Caki2 (cell line): ENCODE measurements around the gene KLHL6. TPM values are rescaled to one million over a fixed set of nuclear protein-coding genes. Genes with fewer than 3 reads are reported as not detected.
"Not testable (repeated sequence)": the region's sequence is repeated elsewhere in the genome, so short reads cannot be mapped to it uniquely, and the experiment has no call there.

Experiments used
- DNase-seq: peaks from one replicate; pipeline ENCODE4 v3.0.0-alpha.2; 2015; ENCODE audit warnings: low read depth
- in situ Hi-C: cut with HindIII; loops from 2 replicates; pipeline ENCODE4 v1.10.0; 2016; ENCODE audit warnings: low sequenced_read_pairs, low pct_unique_long_range_greater_than_20kb, mixed read lengths
- total RNA-seq: library from RNA; depleted of rRNA; stranded (reverse); fragments of >200 nt; shearing (Covaris generic); gene quantifications from 2 replicates; pipeline ENCODE4 v1.2.3, GENCODE V29; 2014; ENCODE audit warnings: low replicate concordance; rRNA removed

KLHL6 gene
- total RNA-seq, 1 experiment from 2014 or later = not detected

- in situ Hi-C loops = no loop called here
- DNase-seq = no peak
These were observed 111.8 kb downstream of the KLHL6 start for GRCh38 chr3:183443395-183444385.

- in situ Hi-C loops = no loop called here
- no peak for DNase-seq
These were observed 112.5 kb downstream of the KLHL6 start for GRCh38 chr3:183442994-183443393.

GRCh38 chr3:183440521-183440920, 115.0 kb downstream of the KLHL6 start:
- DNase-seq, in situ Hi-C loops: not testable (repeated sequence)

GRCh38 chr3:183439515-183439914, 116.0 kb downstream of the KLHL6 start:
- in situ Hi-C loops = no loop called here
- DNase-seq = no peak

GRCh38 chr3:183438735-183439134, 116.8 kb downstream of the KLHL6 start:
- no peak for DNase-seq
- in situ Hi-C loops = no loop called here

- DNase-seq = no peak
- in situ Hi-C loops = no loop called here
These were observed 117.6 kb downstream of the KLHL6 start for GRCh38 chr3:183437666-183438564.

Other genes with a start within 250 kb of the KLHL6 start
- gene MCF2L2, start 127.1 kb downstream of the KLHL6 start, total RNA-seq = 0.91 TPM in 1 of 2 replicates, not detected in the other
- gene KLHL24, start 79.9 kb upstream of the KLHL6 start, total RNA-seq = 16.3 and 34.1 TPM in 2 replicates
- gene YEATS2, start 142.1 kb upstream of the KLHL6 start, total RNA-seq = 20.1 and 24.5 TPM in 2 replicates